GM19372 (cell line): ENCODE results near the gene FARS2.
"Not testable (repeated sequence)": the region's sequence is repeated elsewhere in the genome, so short reads cannot be mapped to it uniquely, and the experiment has no call there.

Experiments
- ATAC-seq: cut with Tn5 transposase; IDR thresholded peaks from one replicate; pipeline ENCODE4 v1.9.1; 2021; ENCODE audit warnings: mild to moderate bottlenecking, low read depth, moderate library complexity; ENCODE audit not compliant: unreplicated experiment

FARS2 gene

DNA sequence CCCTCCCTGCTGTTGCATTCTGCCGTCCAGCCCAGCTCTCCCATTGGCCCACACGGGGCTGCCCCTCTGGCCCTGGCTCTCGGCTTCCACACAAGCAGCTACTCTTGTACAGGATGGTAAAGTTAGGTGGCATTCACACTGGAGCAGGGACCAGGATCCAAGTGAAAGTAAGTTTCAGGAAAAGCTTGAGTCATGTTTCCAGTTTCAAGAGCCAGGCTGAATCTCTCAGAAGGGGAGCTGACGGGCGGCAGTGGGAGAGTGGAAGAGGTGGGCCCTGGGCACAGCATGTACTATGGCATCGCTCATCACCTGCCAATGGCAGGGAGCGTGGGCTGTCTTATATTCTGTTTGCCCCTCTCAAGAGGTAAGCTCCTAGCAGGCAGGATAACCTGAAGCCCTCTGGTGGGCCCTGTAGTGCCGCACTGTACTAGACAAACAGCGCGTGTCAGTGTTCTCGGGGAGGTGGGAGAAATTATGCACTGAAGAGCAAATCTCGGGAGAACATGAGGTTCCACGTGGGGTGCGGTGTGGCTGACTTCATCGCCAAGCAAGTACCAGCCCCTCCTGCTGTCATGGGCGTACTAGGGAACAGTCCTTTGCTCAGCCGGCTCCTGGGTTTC is 503.9 kb downstream of the FARS2 start:
- no peak for ATAC-seq

DNA sequence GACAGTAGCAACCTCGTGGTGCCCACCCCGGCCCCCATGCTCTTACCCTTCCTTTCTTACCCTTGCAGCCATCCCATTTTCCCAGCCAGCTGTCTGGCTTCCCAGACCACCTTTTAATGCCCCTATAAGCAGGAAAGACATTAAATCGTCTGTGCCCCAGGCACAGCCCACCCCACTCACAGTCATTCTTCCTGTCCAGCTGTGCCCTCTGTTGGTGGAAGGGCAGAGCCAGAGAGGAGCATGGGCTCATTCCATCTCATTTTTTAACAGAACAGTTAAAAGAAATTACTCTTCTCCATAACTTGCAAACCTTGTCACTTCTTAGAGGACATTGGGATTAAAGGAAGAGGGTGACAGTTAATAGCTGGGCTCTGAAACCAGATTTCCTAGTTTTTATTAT is 504.9 kb downstream of the FARS2 start:
- no peak for ATAC-seq

DNA sequence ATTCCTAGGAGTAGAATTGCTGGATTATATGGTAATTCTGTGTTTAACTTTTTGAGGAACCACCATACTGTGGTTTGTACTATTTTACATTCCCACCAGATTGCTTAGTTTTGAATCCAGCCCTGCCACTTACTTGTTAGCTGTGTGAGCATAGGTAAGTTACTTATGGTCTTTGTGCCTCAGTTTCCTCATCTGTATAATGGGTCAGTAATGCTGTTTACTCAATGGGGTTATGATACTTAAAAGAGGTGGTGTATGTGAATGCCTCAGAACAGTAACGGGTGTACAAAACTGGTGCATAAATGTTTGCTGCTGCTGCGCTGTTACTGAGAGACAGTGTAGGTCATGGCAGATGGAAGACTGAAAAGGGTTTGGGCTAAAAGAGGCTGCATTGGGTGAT is 506.2 kb downstream of the FARS2 start:
- ATAC-seq, result no peak

DNA sequence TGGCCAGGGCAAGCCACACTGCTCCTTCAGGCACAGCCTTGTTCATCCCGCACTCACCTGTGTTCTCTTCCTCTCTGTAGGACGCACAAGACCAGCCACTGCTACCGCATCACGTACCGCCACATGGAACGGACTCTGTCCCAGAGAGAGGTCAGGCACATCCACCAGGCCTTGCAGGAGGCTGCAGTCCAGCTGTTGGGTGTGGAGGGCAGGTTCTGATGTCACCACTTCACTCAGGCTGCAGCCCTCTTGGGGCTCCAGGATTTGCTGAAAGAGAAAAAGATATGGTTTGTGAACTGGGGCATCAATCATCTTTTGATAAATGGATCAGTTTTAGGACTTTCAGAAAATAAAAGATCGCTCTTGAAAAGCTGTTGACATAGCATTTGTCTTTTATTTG is 509.9 kb downstream of the FARS2 start:
- ATAC-seq, result no peak

DNA sequence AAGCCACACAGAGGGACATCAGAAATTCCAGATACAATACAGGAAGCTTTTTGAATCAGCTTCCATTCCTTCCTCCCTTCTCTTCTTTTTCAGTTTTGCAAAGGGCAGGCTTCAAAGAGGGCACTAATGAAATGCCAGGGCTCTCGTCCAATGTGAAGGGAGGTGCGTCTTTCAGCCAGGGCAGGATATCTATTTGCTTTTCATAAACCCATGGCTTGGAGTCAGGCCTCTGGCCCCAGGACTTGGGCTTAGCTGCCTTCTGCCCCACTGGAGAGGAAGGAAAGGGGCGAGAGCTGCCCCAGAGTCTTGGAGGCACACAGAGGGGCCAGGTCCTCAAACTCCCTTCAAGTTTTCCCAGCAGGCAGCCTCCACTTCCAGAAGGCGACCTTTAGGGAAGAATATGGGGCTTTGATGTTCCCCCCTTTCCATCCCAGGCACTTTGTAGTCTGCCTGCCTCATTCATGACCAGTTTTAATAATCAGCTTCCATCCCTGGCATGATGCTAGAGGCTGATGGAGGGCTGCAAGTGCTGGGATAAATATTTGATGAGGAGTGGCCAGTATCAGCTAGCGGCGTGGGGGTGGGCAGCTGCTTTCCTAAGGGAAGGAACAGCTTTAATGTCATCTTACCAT is 510.6 kb downstream of the FARS2 start:
- no peak for ATAC-seq

DNA sequence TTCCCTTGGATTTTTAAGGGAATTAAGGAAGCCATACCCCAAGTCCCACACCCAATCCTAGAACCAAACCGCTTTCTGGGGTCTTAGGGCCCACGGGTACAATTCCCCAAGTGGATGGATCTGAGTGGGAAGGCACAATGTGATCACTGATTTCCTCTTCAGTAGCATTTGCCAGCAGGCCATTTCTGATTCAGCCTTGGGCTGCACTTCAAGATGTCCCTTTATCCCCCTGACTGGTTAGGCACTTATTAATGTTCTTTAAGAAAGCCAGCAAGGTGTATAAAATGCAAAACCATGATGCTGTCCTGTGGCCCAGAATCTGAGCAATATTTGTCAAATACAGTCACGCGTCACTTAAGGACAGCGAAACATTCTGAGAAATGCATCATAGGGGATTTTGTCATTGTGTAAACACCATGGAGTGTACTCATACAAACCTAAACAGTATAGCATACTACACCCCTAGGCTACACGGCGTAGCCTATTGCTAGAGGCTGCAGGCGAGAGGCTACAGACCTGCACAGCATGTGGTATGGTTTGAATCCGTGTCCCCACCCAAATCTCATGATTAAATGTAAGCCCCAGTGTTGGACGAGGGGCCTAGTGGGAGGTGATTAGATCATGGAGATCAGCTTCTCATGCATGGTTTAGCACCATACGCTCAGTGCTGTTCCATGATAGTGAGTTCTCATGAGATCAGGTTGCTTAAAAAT is 511.3 kb downstream of the FARS2 start:
- ATAC-seq, result no peak

DNA sequence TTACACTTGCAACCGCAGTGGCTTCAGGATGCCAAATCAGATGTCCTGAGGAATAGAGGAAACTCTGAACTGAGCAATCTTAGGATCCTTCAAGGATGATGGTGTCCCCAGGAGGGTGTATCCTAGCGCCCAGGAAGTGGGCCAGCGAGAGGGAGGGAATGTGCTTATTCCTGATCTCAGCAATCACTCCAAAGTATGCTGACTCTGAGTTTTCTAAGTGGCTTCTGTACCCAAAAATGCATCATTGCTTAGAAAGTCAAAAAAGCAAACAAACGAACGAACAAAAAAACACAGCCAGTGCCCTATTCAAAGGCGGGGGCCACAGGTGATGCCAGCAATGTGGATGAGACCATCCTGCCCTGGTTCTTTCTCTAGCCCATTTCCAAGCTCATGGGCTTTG is 514.8 kb downstream of the FARS2 start:
- ATAC-seq, result no peak

DNA sequence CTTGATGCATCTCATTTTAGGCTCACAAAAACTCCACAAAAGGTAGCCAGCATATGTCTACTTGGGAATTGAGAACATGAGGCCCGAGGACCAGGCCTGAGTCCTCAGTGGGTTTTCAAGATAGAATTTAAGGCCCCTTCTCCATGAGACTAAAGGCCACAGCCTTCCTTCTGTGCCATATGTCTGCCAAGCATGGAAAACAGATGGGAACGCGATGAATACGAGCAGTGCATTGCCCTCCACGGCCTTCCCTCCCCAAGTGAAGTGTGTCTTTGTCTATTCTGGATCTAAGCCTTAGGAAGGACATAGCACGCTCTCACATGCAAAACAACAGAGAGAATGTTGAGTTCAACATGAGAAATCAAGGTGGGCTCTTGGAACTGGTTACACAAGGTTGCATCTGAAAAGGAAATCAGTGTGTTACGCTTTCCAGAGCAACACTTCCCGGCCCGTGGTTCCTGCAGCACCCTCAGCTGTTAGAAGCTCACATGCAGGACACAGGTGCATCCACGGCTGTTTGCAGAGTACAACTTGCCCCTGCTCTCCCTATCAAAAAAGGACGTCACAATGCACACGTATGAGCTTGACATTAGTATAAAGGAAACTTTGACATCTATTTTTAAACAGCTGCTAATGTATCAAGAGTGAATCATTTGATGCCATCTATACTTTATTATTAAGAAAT is 515.5 kb downstream of the FARS2 start:
- ATAC-seq, result no peak

DNA sequence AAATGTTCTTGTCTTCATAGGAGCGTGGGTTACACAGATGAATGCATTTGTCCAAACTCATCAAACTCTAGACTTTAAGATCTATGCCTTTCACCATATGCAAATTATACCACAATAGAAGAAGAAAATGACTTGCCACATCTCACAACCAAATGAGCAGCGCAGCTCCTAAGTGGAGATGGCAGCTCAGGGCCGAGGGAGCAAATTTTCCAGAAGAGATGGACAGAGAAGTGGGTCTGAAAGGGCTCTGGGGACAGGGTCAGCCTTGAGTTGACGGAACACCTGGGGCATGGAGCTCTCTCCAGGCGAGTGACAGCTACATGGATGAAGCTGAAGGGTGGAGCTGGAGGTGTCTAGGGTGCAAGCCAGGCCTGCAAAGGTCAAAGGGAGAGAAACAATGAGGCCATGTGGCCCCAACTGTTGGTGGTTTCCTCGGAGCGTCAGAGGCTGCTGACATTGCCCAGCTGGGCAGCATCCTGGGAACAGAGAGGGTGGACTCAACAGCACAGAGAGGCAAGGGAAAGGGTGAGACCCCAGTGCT is 517.1 kb downstream of the FARS2 start:
- no peak for ATAC-seq

DNA sequence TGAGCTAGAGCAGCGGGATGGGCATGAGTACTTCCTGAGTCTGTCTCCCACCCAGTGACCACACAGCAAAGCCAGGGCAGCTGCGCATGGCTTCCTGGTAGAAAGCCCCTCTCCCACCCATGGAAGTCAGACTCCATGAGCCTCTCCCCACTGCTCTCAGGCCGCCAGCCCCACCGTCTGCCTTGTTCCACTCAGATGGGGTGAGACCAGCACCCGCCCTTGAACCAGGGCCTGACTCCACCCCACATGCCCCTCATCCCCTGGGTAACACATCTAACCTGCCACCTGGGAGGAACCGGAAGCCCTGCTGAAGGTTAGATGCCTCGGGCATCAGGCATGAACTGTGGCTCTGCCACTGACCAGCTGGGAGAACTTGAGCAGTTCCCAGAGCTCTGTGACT is 517.6 kb downstream of the FARS2 start:
- ATAC-seq, result no peak

DNA sequence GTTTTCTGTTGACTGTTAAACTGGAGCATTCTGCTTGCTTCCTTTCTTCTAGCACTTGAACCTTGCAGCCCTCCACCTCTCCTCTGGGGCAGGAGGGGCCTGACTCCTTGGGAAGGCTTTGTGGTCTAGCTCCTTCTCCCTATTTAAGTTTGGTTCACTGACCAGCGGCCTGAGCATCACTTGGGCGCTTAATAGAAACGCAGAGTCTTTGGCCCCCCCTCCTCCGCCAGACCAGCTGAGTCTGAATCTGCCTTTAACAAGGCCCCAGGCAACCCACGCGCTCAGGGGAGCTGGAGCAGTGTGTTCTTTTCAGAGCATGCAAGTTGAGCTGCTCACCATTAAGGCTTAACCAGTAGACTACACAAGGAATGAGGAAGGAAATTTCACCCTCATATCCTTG is 519.7 kb downstream of the FARS2 start:
- ATAC-seq, result no peak

DNA sequence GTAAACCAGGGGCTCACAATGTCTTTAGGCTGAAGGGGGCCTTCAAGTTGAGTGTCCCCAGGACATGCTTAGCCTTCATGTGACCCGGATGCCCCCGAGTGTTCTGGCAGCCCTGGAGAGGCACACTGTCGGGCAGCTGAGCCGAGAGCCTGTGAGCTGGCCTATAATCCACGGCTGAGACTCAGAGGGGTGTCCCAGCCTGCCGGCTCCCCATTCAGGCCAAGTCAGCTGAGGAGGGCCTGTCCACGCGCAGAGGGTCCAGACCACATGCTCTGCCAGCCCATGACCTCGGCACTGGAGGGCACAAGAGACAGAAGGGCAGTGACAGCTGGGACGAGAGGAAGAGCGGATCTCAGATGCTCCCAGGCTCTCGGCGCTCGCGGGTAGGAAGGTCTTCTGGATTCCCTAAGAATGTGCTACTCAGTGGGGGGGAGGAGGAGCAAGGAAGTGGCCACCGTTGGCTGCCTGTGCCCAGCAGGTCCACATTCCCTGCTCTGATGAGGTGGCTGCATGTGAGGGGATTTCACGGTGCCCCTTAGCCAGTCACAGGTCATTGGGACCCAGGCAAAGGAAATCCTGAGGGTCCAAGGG is 520.7 kb downstream of the FARS2 start:
- no peak for ATAC-seq

DNA sequence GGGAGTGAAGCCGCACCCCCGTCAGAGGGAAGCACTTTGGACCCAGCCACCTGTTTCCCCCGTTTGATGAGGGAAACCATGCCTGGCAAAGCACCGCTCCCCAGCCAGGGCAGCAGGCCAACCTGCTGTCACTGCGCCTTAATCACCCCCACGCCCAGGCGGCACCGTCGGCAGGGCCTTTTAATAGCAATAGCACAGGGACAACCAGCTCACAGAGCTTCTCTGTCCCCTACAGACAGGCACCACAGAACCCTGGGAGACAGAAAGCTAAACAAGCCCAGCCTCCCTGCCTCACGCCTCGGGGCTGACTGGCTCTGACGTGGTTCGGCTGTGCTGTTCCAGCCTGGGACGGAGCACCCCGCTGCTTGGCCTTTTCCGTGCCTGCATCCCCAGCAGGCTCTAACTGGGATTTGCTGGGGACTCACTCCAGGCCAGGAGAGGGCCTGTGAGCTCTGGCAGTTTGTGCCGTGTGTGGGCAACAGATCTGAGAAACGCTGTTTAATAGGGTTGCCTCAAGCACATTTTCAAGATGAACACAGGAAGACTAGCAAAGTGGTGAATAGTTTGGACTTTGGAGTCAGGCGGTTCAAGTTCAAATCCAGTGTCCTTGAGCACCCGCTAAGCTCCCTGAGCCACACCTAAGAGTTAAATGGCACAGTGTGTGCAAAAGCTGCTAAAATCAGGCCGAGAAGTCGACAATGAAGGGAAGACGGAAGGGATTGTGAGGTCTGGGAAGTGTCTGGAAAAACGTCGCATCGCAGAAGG is 521.7 kb downstream of the FARS2 start:
- ATAC-seq, result no peak

DNA sequence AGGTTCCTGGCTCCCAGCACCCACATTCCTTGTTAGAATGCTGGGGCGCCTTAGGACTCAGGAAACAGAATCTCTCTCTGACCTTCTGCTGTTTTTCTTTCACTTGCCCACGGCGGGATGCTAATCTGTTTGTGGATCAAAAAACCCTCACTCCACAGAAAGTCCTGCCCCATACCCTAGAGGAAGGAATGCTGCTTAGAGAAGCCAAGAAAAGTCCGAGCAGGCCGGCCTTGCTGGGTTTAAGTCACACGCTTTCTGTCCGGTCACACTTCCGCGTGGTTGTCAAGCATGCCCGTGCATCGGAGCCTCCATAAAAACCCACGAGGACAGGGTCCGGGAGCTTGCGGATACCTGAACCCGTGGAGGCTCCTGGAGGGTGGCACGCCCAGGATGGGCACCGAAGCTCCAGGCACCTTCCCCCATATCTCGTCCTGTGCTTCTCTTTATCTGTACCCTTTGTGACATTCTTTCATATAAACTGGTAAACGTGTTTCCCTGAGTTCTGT is 522.3 kb downstream of the FARS2 start:
- ATAC-seq, result no peak

DNA sequence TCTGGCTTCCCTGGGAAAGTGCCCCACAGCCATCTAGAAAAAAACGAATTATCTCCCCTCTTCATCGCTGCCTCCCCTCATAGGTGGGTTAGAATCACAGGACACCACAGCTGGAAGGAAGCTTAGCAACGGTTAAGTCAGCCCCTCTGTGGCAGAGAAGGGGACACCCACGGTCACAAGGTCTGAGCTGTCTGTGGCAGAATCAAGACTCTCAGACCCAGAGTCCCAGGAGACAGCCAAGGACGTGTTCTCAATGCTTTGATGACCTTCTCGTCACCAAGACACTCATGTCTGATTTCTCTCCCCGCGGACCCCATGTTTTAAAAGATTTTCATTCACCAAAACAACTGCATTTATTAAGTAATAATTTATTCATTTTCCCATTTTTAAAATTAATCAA is 523.9 kb downstream of the FARS2 start:
- ATAC-seq, result no peak

DNA sequence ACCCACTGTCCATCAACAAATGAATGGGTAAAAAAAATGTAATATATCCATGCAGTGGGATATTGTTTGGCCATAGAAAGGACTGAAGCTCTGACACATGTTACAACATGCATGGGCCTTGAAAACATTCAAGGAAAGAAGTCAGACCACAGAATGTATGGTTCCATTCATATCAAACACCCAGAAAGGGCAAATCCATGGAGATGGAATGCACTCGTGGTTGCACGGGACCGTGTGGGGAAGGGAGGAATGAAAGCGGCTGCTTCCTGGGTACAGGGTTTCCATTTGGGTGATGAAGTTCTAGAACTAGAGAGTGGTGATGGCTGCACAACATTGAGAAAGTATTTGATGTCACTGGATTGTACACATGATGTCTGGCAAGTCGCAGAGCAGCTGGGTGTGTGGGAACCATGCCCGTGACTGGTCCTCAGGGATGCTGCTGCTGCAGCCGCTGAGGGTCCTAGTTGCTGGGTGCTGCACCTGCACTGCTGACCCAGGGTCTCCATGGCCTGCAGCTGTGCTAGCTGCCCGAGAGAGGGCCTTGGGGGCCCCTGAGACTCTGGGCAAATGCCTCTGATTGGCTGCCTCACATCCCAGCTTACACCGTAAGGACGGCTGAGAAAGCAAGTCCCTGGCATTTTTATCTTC is 525.1 kb downstream of the FARS2 start:
- no peak for ATAC-seq

DNA sequence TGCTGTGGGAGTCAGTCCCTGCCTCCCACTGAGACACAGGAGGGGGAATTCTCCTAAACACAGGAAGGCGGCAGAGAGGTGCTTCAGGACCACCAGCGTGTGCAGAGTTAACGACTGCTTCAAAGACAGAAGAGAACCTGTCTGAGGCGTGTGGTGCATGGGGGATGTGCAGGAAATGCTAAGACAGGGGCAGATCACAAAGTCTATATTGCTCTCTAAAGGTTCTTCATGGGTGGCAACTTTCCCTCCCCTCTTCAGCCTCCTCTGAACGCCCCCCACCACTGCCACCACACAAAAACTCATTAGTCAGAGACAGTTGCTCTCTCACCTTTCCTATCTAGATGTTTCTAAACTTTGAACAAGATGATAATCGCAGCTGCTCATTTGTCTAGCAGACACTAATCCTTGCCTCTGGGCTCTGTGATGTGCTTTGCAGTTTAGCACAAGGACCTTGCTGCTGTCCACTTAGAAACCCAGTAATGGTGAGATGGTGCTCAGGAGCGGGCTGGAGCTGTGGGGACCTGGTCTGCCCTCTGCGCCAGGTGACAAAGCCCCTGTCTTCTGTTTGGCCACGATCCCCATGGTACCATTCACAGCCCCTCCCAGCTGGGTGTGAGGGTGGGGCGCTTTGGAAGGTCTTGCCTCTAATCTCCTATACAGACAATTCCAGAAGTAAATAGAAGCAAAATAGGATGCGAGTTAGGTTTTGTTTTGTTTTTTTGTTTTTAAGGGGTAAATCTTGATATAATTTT is 525.8 kb downstream of the FARS2 start:
- ATAC-seq, result no peak

DNA sequence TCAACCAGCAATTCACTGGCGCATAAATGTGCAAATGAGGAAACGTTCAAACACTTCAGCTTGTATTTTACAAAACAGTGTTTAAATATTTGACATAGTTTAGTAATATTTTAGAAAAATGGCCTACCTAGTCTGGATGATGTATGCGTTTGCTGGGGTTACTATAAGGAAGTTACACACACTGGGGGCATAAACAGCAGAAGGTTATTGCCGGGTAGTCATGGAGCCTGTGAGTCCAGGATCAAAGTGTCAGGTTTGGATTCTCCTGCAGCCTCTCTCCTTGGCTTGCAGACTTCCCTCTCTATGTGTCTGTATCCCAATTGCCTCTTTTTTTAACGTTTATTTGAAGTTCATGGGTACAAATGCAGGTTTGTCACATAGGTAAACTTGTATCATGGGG is 528.1 kb downstream of the FARS2 start:
- ATAC-seq, result not testable (repeated sequence)

DNA sequence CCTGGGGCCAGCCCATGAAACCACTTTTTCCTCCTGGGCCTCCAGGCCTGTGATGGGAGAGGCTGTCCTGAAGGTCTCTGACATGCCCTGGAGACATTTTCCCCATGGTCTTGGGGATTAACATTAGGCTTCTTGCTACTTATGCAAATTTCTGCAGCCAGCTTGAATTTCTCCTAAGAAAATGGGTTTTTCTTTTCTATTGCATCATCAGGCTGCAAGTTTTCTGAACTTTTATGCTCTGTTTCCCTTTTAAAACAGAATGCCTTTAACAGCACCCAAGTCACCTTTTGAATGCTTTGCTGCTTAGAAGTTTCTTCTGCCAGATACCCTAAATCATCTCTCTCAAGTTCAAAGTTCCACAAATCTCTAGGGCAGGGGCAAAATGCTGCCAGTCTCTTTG is 535.2 kb downstream of the FARS2 start:
- not testable (repeated sequence) for ATAC-seq
